UCSD-AML1 (cell line): Measurements from ENCODE around the gene CITED4.

Source experiments
- DNase-seq: peaks from one replicate; lab custom pipeline; 2025; ENCODE audit not compliant: unreplicated experiment; lab: John Stamatoyannopoulos, UW

The CITED4 gene

DNA sequence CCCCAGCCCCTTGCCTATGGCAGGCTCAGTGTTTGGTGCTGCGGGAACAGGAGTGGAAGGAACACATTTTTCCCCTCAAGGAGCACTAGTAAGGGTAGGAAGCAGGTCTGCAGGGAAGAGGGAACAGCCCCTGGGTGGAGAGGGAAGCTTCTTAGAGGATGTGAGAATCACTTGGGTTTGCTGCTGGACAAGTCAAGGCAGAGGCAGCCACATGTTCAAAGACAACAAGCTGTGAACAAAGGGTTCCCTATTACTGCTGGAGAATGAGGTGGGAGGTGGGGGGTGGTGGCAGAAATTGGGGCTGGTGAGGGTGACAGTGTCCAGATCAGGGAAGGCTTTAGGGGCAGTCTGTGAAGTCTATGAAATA lies 24.8 kb upstream of the CITED4 start:
- no peak for DNase-seq

DNA sequence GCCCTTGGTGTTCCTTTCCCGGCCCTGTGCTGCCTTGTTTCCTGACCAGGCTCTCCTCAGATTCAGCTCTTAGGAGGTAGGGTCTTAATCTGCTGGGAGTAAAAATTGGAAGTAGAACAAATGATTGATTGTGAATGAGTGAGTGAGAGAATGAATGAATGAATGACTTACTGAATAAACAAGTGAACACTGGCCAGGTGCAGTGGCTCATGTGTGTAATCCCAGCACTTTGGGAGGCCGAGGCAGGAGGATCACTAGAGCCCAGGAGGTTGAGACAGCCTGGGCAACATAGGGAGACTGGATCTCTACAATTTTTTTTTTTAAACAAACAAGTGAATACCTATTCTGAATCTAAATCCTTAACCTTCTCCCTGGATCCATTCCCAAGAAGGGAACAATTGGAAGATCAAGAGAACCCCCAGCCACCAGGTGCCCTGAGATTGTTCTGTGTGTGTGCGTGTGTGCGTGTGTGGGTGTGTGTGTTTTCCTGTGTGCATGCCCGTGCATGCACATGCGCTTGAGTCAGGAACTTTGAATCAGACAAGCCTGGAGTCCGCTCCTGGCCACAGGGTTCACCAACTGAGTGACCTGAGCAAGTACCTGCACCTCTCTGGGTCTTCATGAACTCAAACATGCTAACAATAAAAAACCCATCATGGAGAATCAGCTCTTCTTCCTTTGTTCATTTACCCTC lies 24.3 kb upstream of the CITED4 start:
- DNase-seq = no peak

DNA sequence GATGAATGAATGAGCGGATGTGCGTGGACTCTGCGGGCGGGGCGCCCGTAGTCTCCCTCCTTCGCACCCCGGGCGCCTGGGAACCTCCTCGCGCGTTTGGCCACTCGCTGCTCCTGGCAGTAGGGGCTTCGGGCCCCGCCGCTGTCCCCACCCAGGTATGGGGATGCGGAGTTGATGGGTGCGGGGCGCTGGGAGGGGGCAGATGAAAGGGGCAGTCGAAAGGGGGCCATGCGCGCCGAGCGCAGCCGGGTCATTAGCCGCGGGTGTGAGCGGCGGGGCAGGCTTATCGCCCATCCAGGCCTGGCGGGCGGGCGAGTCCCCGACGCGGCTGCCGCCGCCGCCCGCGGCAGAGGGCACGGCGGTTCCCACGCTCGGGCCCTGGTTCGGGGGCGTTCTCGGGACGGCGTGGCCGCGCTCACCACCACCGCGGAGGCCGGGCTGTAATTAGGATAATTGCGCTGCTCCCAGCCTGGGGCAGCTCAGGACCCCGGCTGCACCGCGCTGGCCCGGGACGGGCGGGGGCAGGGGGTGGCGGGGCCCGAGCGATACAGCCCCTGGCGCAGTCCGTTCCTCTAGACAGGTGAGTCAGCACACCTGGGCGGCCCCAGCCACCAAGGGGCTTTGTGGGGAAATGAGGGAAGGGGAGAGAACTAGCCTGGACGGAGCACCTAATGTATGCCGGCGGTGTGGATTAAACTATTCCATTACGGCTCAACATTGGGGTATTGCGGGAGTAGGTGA lies 22.1 kb upstream of the CITED4 start:
- DNase-seq = no peak

DNA sequence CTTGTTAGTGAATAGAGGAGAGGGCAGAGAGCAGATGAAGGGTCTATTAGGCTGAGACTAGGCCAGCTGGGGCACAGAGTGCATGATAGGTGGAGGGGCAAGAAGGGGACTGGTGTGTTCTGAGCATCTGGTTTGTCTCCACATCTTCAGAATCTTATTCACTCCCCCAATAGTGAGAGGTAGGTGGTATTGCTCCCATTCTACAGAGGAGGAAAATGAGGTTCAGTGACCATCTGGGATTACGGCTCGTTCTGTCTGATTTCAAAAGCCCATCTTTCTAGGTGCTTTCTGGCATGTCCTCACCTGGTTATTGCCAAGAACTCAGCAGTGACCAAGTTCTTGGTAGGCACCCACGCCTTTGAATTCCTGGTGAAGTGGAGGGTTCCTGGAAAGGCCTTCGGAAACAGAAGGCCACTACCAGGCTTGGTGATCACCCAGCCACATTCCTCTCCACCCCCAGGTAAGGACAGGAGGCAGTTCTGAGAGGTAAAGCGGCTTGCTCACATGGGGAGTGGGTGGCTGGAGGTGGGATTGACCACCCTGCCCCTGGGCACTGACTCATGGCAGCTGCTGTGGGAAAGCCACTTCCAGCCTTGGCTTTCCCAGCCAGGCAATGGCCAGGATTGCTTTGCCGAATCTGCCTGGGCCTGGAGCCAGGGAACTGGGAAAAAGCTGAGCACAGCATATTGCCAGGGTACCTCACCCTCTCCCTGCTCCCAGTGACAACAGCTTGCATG lies 18.8 kb upstream of the CITED4 start:
- DNase-seq = no peak

DNA sequence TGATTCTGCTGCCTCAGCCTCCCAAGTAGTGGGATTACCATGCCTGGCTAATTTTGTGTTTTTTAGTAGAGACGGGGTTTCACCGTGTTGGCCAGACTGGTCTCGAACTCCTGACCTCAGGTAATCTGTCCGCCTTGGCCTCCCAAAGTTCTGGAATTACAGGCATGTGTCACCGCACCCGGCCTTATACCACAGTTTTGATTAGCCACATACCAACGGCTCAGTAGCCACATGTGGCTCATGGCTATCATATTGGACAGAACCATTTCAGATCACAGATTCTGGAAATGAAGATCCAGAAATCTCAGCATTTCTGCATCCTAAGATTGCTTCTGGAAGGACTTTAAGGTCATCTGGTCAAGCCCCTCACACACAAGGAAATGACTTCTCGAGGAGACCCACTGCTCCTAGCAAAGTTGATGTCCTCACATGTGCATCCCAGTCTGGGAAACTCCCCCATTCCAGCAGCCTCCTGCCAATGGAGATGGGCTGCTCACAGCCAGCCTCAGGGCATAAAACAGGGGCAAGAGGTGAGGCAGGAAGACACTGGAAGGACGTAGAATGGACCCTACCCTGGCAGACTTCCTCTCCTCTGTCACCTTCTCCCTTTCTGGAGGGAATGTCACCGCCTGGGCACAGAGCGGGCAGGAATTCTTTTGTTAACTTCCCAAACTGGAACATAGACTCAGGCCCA lies 17.5 kb upstream of the CITED4 start:
- DNase-seq = no peak

DNA sequence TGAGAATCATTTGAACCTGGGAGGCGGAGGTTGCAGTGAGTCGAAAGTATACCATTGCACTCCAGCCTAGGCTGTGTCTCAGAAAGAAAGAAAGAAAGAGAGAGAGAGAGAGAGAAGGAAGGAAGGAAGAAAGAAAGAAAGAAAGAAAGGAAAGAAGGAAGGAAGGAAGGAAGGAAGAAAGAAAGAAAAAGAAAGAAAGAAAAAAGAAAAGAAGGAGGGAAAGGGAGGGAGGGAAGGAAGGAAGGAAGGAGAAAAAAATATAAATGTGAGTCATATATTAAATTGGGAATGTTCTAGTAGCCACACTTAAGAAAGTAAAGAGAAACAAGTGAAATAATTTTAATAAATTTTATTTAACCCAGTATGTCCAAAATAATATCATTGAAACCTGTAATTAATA lies 16.7 kb upstream of the CITED4 start:
- no peak for DNase-seq

DNA sequence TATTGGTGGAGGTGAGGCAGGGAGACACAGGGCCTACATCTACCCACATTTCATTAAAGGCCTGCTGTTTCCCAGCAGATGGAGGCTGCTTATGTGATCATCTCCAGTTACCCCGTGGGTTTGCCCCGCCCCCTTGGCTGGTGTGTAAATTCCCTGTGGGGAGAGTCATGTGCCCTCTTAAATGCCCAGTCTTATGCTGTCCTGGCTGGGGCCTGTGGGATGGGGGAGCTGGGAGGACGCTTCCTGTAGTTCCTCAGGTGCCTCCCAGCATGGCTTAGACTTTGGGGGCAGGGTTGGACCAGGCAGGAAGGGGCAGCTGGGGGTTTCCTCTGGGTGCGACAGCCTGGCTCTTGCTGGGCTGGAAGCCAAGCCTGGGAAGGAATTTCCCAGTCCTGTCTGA lies 15.5 kb upstream of the CITED4 start:
- DNase-seq = peak; percentile 90

DNA sequence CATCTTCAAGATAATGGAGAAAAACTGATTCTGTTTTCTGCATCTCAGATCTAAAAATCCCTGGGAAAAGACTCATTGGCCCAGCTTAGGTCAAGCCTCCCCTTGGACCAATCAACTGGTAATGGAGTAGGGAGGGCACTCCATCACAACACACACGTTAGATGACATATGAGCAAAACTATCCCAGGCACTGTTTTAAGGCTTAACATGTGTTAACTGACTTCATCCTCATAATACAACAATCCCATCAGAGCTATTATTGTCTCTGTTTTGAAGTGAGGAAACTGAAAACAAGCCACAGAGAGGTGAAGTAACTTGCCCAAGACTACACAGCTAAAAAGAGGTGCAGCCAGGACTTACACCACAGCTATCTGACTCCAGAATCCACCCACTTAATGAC lies 14.7 kb upstream of the CITED4 start:
- no peak for DNase-seq

DNA sequence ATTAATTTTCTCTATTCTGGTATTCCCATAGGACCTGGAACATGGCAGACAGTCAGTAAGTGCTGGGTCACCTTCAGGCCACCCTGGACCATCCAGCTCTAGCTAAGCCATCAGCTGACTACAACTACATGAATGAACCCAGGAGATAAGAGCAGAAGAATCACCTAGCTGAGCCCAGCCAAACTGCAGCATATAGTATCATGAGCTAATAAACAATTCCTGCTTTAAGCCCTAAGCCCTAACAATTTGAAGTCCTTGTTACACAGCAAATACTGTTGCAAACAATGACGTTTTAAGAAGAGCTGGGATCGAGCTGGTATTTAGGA lies 14.2 kb upstream of the CITED4 start:
- no peak for DNase-seq

DNA sequence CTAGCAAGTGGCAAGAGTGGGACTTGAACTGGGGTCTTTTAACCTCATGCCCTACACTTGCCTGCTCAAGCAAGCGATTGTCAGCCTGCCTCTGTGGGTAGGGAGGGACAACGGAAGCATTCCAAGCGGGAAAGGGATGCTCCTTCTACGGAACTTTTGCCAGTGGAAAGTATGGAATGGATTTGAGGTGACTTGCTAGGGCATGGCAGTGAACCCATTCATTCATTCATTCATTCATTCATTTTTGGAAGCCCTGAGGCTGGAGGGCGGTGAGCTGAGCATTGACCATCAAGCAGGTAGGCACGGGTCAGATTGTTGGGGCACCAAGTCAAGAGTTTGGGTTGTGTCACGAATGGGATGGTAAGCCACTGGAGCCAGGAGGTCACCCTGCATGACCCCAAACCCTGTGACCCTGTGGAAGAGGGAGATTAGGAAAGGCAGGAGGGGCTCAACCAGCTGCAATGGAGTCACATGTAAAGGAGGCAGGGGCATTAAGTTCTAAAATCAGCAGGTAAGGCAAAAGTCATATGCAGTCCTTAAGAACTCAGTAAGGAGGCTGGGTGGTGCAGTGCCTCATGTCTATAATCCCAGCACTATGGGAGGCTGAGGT lies 11.8 kb upstream of the CITED4 start:
- no peak for DNase-seq

DNA sequence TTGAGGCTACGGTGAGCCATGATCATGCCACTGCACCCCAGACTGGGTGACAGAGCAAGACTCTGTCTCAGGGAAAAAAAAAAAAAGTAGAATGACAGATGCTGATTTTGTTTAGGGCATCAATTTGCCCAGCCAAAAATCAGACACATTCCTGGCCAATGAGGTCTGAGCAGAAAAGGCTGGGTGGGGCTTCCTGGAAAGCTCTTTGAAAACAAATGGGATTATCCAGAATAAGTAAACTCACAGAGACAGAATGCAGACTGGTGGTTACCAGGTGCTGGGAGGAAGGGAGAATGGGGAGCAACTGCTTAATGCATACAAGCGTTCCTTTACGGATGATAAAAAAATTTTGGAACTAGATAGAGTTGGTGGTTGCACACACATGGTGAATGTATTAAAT lies 10.1 kb upstream of the CITED4 start:
- DNase-seq = no peak

DNA sequence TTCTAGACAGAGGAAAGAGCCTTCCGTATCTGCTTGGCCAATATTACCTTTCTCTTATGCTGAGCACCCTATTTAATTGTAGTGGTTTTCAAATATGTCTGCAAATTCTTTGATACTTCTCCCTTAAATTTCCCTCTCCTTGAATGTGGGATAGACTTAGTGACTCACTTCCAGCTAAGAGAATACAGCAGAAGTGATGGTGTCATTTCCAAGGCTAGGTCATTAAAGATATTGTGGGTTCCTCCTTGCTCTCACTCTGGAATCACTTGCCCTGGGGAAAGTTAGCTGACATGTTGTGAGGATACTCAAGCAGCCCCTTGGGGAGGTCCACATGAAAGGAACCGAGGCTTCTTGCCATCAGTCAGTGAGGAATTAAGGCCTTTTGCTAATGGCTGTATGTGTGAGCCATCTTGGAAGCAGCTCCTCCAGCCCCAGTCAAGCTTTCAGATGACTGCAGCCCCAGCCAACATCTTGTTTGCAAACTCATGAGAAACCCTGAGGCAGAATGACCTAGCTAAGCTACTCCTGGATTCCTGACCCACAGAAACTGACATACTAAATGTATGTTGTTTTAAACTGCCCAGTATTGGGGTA lies 8.1 kb upstream of the CITED4 start:
- DNase-seq = no peak

DNA sequence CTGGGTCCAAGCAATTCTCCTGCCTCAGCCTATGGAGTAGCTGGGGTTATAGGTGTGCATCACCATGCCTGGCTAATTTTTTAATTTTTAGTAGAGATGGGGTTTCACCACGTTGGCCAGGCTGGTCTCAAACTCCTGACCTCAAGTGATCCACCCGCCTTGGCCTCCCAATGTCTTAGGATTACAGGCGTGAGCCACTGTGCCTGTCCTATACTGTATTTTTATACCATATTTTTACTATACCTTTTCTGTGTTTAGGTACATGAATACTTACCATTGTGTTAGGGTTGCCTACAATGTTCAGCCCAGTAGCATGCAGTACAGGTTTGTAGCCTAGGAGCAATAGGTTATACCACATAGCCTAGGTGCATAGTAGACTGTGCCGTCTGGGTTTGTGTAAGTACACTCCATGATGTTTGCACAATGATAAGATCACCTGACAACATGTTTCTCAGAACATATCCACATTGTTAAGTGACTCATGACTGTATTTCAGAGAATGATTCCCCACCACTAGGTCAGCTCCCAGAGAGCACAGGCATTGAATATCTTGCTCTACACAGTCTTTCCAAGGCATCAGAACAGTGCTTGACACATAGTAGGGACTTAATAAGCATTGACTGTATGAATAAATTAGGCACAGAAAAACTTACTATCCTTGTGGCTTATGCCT lies 6.0 kb upstream of the CITED4 start:
- DNase-seq = no peak

DNA sequence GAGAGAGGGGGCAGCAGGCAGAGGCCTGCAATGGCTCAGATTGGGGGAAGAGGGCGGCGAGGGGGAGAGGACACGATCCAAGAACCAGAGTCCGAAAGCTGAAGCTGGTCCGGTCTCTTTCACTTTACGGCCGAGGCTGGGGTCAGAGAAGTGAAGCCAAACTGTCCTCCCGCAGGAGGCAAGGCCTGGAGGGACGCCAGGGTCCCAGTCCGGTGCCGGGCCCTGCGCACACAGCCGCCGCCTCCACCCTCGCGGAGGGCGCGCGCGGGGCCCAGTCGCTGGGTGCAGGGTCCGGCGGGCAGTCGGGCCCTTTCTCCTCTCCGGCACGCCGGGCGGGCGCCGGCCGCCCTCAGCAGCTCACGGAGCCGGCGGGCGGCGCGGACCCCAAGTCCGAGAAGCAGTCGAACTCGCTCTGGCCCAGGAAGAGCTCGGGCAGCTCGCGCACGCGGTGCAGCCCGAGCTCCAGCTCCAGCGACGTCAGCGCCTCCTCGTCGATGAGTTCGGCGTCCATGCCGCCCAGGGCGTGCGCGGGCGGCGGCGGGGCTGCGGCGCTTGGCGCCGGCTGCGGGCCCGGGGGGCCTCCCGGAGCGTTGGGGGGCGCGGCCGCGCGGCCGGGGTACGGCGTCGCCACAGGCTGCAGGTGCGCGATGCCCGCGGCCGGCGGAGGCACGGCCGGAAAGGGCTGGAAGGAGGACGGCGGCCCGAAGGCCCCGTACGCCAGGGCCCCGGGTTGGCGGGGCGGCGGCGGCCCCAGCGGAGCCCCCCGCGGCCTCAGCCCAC lies 749 bp downstream of the CITED4 start:
- peak; percentile 29 for DNase-seq

DNA sequence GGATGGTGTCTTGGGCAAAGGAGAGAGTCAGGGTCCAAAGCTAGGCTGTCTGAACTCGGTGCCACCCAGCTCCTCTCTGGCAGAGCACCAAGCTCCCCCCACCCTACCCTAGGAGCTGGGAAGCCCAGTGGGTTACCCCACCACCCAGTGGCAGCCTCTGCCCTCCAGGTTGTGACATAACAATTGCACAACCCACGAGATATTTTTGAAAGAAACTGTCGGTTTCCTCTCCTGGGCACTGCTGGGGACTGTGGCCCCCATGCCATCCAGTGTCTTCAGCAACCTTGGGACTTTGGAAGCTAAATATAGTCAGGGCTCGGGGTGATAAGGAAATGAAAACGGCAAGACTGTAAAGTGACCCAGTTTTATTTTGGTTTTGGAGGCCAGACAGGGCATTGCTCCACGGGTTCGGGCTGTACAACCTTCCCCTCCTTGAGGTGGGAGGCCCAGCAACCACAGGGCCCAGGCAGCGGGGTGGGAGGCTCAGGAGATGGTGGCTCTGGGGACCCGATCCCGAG lies 1.4 kb downstream of the CITED4 start:
- DNase-seq = no peak

DNA sequence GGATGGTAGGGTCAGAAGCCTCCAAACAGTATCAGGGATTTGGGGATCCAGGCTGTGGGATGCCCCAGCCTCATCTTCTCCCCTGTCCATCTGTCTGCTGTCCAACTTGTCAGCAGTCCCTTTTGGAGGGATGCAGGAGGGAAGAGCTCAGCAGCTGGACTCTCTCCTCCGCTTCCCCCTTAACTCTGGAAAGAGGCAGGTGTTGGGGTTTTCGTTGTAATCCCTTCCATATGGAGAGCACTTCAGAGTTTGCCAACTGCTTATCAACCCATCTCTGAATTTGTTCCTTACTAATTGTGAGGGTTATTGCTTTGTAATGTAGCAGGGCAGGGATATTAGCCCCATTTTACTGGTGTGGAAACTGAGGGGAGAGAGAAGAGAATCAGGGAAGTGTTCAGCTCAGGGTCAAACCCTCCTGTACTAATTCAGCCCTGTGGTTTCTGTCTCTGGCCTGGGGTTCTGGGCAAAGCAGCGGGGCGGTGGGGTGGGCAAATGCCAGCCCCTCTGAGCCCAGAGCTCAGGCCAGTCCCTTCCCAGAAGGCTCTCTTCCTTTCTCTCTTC lies 3.2 kb downstream of the CITED4 start:
- no peak for DNase-seq

DNA sequence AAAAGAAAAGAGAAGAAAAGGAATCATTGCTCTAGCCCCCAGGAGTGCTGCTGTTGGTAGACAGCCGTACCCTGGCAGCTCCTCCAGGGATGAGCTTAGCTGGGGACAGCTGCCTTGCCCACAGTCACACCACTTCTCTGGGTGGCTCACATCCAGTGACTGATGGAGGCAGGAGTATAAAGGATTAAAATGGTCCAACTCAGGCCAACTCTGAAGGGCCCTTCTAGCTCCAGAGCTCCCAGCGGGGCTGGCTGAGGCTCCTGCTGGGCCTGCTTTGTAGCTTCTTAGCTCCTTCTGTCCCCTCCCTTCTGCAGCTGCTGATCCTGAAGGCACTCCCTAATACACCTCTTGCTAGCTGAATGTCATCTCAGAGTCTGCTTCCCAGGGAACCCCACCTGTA lies 4.4 kb downstream of the CITED4 start:
- no peak for DNase-seq

DNA sequence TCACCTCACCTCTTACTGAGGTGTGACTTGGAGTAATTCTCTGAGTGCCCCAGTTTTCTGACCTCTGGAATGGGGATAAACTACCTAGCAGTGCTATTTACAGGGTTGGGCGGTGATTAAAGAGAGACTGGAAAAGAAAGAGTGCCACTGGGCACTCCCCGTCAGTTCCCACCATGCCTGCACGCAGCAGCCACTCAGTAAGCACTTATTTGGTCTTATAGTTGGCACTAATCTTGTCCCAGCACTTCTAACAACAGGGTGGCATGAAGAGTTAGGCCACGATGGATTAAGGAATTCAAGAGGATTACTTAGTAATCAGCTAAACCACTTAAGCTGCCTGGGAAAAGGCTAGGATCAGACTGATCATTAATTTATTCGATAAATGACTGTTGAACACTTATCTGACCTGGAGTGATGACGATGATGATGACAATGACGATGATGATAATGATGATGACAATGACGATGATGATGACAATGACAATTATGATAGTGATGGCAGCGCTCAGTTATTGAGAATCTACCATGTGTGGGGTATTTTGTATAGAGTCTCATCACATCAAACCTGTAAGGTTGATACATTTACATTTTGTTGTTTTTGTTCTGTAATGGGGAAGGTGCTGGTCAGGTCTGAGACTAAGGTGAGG lies 5.4 kb downstream of the CITED4 start:
- no peak for DNase-seq

DNA sequence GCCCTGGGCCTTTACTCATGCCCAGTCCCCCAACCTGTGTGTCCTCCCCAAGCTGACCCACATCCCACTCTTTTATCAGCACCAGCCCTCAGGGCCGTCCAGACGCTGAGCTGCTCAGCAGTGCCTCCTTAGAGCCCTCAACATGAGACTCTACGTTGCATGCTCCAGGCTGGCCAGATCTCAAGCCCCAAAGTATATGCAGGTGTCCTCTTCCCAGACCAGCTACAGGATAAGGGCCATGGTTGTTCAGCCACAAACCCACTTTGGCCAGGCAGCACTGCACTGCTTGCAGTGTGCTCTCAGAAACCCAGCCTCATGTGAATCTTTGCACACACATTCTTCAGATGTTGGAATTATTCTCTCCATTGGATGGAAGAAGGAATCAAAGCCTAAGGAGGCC lies 6.0 kb downstream of the CITED4 start:
- no peak for DNase-seq
